M059J (cell line): Measurements from ENCODE around the gene RBM26. TPM values are rescaled to one million over a fixed set of nuclear protein-coding genes. Genes with fewer than 3 reads are reported as not detected.
"Not testable (repeated sequence)": the region's sequence is repeated elsewhere in the genome, so short reads cannot be mapped to it uniquely, and the experiment has no call there.

ENCODE experiments used
- DNase-seq: peaks from one replicate; pipeline ENCODE4 v3.0.0-alpha.2; 2012; ENCODE audit warnings: low read depth
- total RNA-seq: library from RNA; depleted of rRNA; stranded (reverse); fragments of >200 nt; shearing (Covaris generic); gene quantifications from 2 replicates; pipeline ENCODE4 v1.2.3, GENCODE V29; 2014

Gene RBM26
- total RNA-seq, 1 experiment from 2014 or later = 19.8 TPM

DNA sequence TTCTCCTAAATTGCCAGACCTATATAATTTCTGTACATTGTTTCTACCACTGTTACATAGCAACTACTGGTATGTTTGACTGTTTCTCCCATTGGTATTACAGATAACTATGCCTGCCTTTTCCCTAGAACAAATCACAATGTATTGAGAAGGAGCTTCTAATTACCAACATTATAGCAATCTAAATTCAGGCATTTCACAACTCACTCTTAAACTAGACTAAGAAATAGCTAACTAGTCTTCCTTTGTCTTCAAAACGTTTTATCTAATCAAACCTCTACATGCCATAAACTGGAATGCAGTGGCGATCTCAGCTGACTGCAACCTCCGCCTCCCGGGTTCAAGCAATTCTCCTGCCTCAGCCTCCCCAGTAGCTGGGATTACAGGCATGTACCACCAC, 18.2 kb downstream of the RBM26 start:
- DNase-seq = no peak

DNA sequence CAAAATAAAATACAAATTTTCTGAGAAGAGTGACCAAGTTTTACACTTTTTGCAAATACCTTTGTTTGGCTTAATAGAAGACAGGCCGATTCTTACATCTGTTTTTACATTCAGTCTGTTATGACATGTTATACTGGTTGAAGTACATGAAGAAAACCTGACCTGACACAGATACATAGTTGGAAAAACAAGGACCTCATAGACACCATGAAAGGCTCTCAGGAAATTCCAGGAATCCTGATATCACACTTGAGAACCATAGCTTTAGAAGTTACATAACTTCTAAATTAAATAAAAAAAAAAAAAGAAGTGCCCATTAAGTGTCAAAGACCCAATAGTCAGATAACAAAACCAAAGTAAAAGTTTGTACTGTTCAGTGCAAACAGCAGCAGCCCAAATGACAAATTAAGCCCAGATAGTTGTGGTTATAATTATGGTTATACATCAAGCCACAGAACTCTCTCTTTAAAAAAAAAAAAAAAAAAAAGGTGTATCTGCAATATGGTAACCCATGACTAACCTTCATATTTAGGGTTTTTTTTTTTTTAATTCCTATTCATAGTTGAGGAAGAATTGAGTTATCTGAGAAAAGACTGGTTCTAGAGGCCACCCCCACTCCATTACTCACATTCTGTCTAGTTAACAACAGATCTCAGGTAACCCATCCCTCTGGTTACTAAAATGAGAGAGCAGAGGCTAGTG, 19.8 kb downstream of the RBM26 start:
- peak; percentile 42 for DNase-seq

DNA sequence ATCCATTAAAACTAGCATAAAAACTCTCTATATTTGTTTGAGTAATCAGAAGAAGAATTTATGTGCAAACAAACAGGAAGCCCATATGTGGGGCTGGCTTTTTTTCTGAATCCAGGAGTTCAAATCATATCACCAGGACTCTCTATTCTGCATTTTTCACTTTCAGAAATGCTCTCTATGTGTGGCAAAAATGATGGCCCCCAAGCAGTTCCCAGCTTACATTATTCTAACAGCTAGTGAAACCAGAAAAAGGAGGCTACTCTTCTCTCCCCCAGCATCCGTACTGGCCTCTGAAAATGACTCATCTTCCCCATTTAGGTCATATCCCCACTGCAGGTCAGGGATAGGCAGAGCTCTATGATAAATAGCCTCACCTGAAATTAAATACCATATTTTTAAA, 20.4 kb downstream of the RBM26 start:
- DNase-seq = peak; percentile 46

DNA sequence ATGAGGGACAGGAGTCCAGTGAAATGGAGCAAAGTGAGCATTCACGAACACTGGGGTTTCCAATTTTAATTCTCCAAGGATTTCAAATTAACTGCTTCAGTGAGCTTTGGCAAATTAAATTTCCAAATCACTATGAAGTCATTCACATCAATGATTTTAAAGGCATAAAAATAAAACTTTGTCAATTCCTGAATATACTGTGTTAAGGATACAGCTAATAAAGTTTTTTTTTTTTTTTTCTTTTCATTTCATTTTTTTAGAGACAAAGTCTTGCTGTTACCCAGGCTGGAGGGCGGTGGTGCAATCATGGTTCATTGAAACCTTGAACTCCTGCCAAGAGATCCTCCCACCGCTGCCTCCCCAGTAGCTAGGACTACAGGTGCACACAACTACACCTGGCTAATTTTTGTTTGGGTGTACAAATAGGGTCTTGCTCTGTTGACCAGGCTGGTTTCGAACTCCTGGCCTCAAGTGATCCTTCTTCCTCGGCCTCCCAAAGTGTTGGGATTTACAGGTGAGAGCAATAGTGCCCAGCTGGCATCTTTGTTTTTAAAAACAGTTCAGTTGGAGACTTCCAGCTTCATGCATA, 21.9 kb downstream of the RBM26 start:
- DNase-seq = no peak

DNA sequence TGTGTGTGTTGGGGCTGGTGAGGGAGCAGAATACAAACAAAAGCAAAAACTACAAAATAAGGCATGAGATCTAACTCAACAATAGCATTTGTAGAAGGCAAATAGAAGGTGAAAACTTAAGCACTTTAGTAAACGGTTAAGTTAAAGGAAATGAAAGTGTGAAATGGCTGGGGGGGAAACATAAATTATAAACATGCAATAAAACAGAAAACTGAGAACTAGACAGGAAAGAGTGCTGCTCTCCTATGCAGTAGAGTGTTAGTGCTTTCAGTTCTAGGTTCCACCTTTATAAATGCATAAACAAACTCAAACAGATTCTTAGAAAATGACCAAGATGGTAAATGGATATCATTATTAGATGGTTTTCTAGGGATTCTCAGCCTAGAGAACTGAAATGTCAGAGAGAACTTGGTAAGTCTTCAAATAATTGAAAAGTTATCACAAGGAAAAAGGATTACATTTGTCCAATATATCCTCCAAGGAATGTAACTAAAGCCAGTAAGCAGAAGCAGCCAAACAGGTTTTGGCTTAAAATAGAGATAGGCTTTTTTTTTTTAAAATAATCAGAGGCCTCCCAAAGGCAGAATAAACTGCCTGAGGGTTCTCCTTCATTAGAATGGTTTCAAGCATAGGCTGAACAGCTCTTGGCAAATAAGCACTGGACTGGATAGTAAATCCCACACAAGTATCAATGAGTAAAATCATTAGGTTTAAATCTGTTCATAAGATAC, 23.3 kb downstream of the RBM26 start:
- DNase-seq = no peak

DNA sequence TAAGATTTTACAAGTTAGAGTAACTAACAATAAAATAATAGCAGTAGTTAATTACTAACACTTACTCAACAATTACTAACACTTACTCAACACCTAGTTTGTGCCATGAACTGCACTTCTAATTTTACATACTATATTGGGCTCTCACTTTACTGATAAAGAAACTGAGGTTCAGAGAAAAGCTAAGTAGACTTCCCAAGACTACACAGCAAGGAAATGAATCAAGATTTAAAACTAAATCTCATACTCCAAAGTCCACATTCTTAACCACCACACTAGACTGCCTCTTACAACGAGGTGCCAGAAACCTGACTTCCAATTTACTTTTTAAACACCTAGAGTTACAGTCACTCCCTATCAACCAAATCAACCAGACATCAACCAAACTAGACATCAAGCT, 25.1 kb downstream of the RBM26 start:
- no peak for DNase-seq

DNA sequence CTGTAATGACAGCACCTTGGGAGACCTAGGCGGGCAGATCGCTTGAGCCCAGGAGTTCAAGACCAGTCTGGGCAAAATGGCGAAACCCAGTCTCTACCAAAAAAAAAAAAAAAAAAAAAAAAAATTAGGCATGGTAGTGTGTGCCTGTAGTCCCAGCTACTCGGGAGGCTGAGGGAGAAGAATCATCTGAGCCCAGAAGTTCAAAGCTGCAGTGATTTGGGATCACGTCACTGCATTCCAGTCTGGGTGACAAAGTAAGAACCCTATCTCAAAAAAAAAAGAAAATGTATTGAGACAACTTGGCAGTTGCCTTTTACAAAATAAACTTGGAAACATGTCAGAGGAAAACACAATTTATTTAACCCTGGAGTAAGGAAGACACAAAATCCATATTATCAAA, 26.8 kb downstream of the RBM26 start:
- DNase-seq = no peak

DNA sequence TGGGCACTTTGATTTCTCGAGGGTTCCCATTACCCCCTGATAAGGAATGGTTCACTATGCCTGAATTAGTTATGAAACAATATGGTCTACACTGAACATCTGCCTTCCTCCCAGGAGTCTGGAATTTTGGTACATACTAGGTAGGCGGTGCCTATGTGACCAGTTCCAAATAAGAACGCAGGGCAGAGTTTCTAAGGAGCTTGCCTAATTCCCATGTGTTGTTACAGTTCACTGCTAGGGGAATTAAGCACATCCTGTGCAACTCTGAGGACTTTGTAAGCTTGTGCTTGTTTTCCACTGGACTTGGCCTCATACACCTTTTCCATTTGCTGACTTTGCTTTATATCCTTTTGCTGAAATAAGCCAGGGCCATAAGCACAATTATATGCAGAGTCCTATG, 29.2 kb downstream of the RBM26 start:
- no peak for DNase-seq

DNA sequence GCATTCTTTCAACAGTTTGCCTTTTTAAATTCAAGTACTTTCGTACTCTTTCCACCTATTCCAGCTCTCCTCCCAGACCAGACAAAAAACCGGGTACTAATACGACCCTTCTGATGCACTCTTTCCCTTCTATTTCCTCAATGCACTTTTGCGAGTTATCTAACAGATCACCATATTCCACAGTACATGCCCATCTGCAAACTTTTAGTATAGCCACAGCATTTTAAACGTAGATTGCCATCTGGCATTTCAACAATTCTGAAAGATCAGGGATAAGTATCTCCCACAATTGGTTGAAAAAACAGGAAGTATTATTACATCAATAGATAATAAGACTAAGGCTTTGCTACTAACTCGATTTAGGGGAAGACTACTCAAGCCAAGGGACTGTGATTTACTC, 31.5 kb downstream of the RBM26 start:
- no peak for DNase-seq

DNA sequence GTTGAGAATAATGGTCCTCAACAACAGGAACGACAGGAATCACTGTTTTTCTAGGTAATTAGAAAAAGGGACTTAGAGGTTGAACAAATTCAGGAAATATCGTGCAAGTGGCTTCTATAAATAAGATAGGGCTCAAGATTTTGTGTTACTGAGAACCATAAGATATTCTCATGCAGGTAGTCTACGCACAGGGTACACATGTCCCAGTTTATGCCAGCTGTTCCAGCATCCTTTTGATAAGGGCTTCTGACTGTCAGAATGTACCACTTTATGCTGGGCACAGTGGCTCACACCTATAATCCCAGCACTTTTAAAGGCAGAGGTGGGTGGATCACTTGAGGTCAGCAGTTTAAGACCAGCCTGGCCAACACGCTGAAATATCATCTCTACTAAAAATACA, 32.1 kb downstream of the RBM26 start:
- DNase-seq = no peak

DNA sequence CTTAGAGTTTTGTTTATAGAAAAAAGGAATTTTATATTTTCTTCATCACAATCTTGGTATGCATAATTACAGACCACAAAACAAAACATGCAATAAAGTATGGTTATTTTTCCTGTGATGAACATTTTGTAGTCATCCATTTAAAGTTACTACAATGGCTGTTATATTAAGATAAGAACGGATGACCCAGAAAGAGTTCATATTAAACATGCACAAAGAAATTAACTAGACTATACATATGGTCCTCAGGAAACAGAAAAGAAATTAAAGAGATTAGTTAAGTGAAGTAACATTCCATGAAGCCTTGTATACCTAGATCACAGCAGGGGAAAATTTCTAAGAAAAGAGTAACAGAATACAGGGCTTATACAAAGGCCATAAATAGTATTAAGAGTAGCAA, 36.8 kb downstream of the RBM26 start:
- DNase-seq = no peak

DNA sequence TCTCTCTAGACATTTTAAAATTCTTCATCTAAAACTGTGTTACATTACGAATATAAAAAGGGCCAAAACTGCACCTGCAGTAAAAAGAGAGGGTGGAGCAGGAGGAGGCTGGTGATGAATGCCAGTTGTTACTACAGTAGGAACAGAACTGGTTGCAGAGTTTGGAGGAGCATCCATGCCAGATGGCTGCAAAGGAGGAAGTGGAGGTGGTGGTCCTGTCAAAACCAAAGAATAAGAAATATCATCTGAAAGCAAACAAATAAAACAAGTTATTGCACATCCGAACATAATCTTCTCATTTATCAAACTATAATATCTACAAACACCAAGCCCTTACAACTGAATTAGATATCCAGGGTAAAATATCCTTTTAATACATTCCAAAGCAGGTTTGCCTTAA, 40.1 kb downstream of the RBM26 start:
- DNase-seq = no peak

DNA sequence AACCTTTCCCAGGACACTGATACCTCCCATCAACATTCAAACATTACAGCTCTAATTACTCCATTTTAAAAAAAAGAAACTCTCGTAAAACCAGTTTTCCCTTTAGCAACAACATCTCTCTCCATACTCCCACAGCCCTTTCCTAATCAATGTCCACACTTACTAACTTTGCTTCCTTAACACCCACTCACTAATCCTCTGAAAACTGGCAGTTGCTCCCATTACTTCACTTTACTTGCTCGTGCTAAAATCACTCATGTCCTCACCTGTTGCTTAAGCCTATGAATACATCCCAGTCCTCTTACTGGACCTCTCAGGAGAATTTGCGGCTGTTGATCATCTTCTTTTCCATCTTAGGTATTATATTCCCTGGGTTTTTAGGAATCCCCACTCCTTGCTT, 44.8 kb downstream of the RBM26 start:
- no peak for DNase-seq

DNA sequence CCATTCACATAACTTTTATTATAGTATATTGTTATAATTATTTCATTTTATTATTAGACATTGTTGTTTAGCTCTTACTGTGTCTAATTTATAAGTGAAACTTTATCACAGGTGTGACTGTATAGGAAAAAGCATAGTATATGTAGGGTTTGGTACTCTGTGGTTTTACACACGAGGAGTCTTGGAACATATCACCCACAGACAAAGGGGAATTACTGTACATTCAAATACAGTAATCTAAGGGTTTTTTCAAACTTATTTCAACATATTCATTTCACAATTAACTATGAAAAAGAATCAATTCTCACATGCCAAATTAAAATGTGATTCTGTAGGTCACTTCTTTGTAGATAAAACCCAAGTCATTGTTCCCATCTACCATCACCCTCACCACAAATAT, 46.0 kb downstream of the RBM26 start:
- DNase-seq = no peak

DNA sequence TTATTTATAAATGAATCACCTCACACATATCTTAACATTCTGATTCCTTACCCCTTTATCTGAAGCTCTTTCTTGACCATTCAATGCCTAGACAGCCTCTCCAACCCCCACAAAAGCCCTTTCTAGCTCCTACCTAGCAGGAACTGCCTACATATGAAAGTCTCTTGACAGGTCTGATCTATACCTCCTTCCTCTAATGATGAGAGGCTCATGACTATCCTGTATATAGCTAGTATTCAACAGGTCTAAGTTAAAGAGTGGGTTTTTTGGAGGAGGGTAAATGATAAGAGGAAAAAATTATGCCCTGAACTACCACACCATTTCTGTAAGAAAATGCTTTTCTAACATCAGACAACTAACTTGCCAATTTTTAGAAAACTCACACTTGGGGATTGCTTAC, 47.0 kb downstream of the RBM26 start:
- DNase-seq = no peak

DNA sequence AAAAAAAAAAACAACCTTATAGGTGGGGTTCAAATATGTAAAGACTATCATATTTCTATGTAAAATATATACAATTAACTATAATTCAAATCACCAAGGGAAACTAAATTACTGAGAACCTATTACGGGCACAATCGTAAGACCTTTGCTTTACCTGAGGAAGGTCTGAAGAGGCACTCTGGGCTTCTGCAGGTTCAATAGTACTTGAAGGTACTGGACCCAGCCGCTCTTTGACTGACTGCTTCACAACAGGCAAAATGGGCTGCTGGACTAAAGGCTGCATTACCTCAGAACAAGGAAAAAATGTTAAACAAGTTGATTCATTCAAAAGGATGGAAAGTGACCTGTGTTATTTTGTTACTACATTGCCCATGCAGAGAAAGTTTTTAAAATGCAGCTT, 51.8 kb downstream of the RBM26 start:
- no peak for DNase-seq

DNA sequence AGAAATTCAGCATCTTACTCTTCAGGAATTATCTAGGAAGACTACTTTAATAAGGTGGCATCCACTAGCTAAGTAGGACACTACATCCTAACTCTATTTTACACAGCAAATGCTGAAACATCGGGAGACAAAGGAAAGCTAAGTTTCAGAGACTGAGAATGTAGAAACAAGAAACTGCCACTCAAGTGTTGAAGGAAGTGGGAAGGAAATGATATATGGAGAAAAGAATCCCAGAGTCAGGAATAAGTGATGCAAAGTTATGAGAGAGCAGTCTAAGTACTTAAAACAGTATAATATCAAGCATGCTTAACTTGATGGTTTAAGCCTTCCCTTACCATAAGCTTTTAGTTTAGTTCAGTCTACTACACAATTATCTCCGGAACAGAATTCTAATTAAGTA, 52.4 kb downstream of the RBM26 start:
- no peak for DNase-seq

DNA sequence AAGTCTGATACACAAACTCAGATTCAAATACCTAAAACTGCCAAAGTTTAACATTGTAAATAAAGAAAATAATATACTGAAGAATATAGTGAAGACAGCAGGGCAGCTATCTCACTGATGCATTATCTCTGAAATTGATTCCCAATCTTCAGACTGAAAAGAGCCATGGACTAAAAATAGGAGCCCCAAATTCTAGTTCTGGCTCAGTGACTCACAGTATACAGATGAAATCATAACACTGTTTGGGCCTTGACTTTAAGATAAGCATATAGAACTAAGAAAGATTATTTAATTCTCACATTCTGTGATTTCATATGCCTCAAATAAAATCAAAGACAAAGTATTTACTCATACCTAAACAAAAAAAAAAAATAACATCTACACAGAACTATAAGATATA, 53.9 kb downstream of the RBM26 start:
- no peak for DNase-seq

DNA sequence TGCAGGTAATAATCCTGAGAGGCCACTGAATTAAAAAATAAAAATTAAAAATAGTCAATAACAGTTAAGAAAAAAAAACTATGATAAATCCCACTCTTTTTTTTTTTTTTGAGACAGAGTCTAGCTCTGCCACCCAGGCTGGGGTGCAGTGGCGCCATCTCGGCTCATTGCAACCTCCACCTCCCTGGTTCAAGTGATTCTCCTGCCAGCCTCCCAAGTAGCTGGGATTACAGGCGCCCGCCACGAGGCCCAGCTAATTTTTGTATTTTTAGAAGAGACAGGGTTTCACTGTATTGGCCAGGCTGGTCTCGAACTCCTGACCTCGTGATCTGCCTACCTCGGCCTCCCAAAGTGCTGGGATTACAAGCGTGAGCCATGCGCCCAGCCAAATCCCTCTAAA, 56.4 kb downstream of the RBM26 start:
- not testable (repeated sequence) for DNase-seq

DNA sequence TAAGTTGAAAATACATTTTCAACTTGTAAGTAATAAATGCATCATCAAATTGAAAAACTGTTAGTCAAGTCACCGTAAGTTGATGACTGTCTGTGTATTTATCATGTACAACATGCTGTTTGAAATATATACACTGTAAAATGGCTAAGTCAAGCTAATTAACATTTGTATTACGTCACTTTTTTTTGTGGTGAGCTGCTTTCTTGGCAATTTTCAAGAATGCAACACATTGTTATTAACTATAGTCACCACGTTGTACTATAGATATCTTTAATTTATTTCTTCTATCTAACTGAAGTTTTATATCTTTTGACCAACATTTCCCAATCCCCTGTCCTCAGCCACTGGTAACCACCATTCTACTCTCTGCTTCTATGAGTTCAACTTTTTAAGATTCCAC, 57.0 kb downstream of the RBM26 start:
- no peak for DNase-seq

DNA sequence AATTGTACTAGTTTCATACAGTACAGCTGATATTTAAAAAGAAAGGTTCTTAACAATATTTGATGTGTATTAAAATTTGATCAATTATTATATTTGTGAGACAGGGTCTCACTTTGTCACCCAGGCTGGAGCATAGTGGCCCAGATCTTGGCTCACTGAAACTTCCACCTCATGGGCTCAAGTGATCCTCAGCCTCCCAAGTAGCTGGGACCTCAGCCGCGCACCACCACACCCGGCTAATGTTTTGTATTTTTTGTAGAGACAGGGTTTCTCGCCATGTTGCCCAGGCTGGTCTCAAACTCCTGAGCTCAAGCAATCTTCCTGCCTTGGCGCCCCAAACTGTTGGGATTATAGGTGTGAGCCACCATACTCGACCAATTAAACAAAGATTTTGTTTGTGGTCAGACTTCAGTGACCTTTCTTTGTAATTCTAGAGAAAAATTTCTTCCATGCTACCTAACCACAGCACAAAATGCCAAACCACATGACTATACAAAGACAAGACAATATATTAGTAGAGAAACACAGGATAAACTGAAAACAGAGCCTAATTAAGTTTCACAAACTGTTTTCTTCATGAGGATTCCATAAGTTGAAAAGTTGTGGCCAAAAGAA, 59.6 kb downstream of the RBM26 start:
- DNase-seq = peak; percentile 22

DNA sequence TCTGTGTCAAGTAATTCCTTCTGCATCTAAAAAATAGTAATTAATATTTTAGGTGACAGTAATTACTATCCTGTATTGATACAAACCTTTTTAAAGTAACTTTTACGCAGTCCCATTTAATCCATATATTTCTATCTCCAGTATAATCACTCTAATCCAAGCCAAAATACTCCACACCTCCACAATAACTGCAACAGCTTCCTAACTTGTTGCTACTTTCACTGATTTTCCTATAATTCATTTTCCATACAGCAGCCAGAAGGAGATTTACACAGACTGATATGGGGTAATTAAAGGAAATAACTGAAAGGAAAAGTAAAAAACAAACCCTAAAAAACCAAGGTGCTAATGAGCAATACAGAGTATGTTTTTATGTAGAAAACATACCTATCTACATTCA, 64.9 kb downstream of the RBM26 start:
- DNase-seq = no peak

DNA sequence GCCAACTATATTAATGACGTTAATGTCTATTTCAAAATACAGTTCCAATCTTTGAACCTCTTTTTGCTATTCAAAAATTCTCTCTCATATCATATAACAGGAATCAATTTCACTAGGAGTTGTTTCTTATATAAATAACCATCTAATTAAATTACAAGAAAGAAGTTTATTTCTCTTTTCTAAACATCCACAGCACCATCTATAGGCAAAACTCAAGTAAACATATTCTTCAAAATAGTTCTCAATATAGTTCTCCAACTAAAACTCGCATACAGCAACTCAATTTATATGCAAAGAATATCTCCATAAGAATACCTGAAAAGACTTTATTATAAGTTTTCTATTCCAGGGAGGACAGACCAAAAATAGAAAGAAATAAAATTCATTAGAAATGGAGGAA, 65.6 kb downstream of the RBM26 start:
- DNase-seq = no peak
